Measurements from ENCODE around the gene UBTF. TPM values are rescaled to one million over a fixed set of nuclear protein-coding genes. Genes with fewer than 3 reads are reported as not detected.

UBTF gene
- total RNA-seq, 1 donor from 2014 or later: 59.2 TPM

DNA sequence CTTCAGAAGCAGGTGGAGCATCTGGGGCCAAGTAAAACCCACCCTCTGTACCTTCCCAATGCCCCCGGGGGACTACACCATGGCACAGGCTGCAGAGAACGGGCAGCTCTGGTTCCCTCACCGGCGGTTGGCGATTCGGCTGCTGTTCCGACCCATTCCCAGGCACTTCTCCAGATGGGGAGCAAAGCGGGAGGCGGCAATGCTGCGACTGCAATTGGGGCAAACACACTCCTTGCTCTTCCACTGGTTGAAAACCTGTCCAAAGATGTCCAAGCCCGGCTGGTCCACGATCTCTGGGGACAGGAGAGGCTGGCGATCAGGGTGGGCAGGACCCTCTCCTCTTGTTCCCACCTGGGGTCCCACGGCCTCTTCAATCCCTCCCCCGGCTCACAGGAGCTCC lies 22.4 kb downstream of the UBTF start:
- DNase-seq: no peak

DNA sequence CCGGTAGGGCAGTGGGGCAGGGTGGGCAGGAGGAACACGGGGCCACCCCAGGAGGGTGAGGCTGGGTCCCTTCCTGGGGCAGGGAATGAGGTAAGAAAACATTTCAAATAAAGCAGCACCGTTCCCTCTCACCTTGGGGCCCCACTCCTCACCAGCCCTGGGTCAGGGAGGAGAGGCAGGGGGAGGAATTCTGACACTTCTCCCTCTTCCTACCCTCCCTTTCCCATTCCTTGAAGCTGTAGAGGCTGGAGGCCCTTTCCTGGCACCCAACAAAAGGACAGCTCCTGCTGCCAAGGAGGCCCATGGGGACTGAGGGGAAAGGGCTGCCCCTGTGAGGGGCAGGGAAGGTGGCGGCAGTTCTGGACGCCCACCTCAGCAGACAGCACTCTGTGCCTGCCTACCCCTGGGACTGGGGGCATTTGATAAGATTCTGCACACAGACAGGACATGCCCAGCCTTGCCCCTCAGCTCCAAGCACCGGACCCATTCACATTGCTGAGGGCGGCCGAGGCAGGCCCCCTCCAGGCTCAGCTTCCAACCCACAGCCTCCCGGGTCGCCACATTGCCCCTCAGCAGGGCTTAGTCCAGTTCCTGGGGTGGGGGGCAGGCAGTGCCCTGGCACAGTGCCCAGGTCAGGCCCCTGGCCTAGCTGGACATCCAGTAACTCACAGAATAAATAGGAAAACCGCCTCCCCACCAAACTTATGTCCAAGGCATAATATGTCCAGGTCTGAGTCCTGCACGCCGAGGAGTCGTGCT lies 26.0 kb downstream of the UBTF start:
- no peak for DNase-seq

DNA sequence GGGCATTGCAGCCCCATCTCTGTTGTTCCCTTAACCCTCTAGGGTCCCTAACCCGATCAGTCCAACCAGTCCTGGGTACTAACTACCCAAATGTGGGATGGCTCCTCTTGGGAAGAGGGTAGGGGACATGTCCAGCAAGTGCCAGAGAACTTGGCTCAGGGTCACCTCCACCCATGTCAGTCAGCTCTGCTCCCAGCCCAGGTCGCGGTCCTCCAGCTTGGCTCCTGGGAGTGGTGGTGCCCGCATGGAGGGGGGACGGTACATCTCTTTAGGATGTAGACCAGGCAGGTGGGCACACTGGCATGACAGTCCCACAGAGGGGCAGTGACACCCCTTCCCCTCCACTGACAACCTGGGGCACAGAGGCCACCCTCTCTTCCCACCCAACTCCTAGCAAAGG lies 26.7 kb downstream of the UBTF start:
- DNase-seq: no peak

DNA sequence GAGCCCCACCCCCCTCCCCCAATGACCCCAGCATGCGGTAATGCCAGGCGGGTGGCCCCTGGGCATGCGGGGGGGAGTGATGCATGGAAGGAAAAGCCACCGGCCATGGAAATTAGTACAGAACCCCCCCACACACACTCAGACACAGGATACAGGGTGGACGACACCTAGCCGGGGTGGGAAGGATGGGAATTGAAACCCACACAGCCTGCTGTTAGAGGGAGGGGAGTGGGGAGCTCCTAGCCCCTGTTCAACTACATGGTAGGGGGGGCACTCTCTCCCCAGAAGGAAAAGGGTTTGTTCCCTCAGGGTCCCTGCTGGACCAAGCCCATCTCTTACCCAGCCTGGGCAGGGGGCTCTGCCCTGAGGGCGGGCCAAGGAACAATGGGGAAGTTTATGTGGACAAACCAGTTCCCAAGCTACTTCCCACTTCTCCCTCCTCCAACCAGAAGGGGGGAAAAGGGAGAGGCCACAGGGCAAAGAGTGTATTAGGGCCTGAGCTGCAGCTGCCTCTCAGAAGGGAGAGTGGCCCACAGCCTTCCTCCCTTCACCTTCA lies 27.5 kb downstream of the UBTF start:
- no peak for DNase-seq

DNA sequence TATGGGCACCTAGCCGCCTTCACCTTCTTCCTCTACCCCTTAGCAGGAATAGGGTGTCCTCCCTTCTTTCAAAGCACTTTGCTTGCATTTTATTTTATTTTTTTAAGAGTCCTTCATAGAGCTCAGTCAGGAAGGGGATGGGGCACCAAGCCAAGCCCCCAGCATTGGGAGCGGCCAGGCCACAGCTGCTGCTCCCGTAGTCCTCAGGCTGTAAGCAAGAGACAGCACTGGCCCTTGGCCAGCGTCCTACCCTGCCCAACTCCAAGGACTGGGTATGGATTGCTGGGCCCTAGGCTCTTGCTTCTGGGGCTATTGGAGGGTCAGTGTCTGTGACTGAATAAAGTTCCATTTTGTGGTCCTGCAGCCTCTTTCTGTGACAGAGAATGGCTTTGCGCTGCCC lies 28.1 kb downstream of the UBTF start:
- DNase-seq: no peak

DNA sequence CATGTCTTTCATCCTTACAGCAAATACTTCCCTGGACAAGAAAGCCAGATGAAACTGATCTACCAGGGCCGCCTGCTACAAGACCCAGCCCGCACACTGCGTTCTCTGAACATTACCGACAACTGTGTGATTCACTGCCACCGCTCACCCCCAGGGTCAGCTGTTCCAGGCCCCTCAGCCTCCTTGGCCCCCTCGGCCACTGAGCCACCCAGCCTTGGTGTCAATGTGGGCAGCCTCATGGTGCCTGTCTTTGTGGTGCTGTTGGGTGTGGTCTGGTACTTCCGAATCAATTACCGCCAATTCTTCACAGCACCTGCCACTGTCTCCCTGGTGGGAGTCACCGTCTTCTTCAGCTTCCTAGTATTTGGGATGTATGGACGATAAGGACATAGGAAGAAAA lies 29.0 kb downstream of the UBTF start:
- DNase-seq: no peak

DNA sequence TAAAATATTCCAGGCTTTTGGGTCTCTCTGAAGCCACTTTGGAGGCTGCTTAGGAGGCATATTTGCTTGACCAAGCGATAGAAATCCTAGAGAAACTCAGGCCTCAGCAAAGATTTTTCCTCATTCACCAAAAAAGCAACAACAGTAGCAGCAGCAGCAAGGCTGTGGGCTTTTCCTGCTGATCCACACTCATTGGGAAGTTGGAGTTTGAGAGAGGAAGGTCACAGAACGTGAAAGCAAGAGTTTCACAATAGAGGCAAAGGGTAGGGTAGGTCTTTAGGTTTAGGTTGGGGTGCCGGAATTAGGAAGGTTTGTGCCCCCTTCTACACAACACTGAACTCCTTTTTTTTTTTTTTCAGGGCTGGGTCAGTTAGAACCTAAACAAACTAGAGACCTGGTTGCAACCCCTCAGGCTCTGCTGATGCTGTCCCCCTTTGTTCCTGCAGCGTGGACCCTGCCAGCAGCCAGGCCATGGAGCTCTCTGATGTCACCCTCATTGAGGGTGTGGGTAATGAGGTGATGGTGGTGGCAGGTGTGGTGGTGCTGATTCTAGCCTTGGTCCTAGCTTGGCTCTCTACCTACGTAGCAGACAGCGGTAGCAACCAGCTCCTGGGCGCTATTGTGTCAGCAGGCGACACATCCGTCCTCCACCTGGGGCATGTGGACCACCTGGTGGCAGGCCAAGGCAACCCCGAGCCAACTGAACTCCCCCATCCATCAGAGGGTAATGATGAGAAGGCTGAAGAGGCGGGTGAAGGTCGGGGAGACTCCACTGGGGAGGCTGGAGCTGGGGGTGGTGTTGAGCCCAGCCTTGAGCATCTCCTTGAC lies 30.7 kb downstream of the UBTF start:
- no peak for DNase-seq

DNA sequence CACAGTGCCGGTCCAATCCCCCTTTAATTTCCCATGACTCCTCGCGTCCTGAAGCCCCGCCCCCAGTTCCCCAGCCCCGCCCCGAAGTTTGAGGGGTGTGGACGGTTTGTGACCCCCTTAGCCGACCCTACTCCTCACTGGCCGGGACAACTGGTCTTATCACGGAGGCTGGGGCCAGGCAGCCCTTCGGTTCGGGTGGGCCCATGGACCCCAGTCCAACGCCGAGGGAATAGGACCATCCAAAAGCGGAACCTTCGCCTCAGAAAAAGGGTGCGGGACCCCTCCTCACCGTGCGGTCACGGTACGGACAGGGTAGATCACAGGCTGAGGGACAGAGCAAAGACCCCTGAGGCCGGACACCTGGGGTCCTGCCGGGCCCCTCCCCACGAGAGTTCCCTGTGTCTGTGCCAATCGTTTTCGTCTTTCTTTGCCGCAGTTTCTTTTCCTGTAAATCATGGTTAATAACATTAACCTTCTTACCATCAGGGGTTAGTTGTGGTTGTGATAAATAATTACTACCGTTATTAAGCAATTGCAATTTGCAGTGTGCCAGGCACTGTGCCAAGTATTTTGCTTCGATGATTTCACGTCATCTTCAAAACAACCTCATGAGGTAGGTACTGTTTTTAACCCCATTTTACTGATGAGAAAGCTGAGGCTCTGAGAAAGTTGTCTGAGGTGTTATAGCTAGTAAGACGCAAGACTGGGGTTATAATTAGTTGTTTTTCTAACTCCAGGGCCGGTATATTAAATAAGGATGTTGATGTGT lies 32.2 kb downstream of the UBTF start:
- DNase-seq: peak; percentile 48

DNA sequence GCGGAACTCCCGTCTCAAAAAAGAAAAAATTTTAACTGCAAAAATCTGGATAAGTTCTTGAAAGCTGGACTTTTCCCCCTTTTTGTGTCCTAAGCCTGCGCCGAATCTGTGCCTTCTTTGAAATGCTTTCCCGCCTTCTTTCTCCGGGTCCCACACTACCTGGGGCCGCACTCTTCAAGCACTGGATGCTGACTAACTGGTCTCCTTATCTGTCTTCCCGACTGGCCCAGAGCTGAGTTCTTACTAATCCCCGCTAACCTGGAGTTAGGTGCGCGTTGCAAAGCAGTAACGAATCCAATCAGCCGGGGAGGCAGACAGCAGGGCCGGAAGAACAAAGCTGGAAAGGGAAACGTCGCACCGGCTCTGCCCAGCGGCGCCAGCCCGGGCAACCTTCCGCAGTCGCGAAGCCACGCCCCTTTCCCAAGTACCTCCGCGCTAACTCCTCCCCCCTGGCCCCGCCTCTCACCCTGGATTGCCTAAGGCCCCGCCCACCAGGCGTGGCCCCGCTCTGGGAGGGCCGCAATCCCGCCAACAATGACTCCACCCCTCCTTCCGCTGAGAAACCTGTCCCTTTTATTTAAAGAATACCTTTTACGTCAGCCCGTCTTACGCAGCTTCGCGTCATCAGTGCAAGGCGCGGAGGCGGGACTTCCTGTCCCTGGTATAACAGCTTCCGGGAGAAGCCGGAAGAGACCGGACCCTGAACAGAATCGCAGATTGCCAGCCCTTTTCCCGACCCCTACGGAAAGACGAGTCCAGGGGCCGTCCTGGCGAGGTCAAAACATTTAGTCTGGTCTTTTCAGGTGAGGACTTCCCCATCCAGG lies 33.0 kb downstream of the UBTF start, which contains the start of gene TMUB2:
Gene TMUB2 (plus strand): TSS at position 666 of the 824 bp plus-strand sequence. CDS start 737 bp downstream, outside the sequence.
- peak; percentile 100 for DNase-seq

DNA sequence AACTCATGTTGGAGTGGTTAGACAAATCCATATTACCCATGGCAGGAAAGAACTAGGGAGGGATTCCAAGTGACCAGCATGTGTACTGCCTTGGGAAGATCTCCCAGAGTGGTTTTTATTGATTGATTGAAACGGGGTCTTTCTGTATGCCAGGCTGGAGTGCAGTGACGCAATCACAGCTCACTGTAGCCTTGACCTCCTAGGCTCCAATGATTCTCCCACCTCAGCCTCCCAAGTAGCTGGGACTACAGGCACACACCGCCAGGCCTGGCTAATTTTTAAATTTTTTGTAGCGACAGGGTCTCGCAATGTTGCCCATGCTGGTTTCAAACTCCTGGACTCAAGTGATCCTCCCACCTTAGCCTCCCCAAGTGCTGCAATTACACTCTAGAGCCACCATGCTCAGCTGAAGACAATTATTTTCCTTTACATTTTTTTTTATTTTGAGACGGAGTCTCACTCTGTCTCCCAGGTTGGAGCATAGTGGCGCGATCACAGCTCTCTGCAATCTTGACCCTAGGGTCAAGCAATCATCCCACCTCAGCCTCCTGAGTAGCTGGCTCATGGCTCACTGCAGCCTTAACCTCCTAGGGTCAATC lies 35.2 kb downstream of the UBTF start:
- no peak for DNase-seq

DNA sequence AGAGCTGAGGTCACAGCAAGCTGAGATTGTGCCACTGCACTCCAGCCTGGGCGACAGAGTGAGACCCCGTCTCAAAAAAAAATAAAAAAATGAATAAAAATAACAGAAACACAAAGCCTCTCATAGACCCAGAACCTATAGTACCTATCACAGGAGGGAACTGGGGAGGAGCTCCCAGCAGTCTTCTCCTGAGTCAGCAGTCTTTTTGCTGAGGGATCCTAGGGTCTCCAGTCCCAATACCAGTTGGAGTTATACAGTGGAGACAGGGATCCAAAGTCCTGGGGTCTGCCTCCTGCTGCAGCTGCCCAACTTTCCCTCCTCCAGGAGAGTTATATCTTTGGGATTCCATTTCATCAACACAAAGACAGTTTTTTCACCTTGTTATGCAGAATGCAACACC lies 36.5 kb downstream of the UBTF start:
- DNase-seq: no peak

DNA sequence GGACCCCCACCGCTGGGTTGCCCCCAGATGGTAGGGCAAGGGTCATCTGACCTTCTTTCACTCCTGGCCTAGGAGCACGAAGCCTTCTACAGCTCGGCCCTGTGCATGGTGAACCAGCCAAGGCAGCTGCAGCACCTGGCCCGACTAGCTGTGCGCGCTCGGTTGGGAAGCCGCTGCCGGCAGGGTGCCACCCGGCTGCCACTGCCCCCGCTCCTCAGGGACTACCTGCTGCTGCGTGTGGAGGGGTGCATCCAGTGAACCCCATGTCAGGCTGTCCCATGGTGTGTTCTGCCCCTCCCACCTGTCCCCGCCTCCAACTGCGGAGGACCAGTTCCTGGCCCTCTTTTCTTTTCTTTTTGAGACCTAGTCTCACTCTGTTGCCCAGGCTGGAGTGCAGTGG lies 41.3 kb downstream of the UBTF start:
- no peak for DNase-seq

DNA sequence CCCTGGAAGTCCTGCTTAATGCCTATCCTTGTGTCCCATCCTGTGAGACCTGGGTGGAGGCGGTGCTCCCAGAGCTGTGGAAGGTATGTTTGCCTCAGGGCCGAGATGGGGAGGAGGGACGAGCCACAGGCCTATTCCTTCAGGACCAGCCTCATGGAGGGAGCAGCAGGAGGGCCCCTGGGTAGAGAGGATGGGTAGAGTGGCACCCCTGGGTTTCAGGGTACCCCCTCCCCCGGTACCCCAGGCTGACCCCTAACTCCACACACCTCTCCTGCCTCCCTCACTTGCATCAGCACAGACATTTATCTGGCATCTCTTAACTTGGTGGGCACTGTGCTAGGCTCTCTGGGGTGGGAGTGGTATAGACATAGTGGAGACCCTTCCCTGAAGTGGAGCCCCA lies 41.8 kb downstream of the UBTF start:
- DNase-seq: no peak

DNA sequence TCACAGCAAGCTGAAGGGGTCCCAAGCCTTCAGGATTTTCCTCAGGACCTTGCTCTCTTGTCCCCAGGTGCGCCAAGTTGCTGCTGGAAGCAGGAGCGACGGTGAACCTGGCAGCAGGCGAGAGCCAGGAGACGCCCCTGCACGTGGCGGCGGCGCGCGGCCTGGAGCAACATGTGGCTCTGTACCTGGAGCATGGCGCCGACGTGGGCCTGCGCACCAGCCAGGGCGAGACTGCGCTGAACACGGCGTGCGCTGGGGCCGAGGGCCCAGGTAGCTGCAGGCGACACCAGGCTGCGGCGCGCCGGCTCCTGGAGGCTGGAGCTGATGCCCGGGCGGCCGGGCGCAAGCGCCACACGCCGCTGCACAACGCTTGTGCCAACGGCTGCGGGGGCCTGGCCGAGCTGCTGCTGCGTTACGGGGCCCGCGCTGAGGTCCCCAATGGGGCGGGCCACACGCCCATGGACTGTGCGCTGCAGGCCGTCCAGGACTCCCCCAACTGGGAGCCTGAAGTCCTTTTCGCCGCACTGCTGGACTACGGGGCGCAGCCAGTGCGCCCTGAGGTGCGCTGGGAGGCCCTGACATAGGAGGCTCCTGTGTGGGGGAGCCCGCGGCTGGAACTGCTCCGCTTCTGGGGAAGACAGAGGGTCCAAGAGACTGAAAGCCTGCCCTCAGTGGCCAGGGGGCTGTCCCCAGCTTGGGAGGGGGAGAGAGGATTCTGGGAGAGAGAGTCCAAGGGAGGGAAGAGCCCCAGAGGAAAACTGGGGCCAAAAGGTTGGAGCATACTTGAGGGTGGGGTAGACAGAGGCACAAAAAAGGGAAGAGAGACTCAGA lies 42.6 kb downstream of the UBTF start:
- DNase-seq: no peak

DNA sequence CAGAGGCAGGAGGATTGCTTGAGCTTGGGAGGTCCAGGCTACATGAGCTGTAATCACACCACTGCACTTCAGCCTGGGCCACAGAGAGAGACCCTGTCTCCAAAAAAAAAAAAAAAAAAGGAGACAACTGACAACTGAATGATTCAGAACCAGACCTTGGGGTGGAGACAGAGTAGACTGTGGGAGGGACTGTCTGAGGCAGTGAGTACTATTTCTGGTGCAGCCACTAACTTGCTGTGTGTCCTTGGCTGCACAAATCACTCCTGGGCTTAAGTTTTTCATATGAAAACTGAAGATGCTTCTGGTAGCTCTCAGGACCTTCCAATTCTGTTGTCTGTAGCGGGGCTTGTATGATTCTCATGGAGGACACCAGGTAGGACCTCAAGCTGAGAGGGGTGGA lies 43.2 kb downstream of the UBTF start:
- no peak for DNase-seq

DNA sequence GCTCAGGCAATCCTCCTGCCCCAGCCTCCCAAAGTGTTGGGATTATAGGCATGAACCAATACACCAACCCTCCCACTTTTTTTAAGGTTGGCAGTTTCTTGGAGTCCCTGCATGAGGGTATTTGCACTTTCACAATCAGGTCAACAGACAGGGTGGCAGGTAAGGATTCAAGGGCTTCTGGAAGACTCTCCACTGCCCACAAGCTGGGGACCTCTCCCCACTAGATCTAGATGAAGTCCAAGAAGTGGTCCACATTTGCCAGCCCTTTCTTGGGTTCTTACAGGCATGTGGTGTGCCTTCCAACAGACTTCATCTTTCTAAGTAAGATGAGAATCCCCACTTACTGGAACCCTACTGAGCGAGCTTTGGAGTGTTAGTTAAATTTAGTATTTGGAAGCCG lies 45.0 kb downstream of the UBTF start:
- DNase-seq: no peak

DNA sequence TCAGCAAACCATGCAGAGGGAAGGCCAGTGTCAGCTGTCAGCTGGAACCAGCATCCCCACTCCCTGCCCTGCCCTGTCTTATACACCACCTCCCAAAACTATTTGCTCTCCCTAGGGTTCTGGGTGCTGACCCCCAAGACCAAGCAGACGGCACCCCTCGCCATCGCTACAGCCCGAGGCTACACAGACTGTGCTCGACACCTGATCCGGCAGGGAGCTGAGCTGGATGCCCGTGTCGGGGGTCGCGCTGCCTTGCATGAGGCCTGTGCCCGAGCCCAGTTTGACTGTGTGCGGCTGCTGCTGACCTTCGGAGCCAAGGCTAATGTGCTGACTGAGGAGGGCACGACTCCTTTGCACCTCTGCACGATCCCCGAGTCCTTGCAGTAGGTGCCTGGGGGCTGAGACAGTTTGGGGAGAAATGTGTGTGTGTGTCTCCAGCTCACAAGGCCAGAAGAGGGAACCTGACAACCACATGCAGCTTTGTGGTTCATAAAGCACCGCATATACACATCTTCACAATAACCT lies 47.5 kb downstream of the UBTF start:
- DNase-seq: no peak

DNA sequence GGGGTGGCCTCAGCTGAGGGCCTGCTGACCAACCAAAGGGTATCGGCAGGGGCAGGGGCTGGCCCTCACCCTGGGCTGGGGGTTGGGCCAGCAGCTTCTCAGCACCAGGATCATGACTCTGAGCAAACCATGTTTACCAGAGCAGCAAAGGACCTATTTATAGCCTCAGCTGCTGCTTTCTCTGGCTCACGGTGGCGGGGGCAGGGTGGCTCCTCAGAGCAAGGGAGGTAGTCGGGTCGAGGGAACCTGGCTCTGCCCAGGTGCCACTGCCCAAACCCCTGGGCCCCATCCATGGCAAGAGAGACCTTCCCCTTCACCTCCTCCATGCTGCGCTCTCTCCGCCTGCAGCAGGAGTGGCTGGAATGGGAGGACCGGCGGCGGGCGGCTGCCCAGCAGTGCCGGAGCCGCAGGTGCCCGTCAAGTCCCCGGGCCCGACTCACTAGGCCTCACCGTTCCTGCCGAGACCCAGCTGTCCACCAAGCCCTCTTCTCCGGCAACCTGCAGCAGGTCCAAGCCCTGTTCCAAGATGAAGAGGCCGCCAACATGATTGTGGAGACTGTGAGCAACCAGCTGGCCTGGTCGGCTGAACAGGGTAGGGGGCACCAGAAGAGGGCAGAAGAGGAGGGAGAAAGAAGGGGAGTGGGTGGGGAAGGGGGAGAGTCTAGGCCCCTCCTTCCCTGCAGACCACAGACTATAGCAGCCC lies 48.8 kb downstream of the UBTF start, which contains the start of gene ASB16:
Gene ASB16 (plus strand): TSS at position 206 of the 703 bp plus-strand sequence. CDS start 86 bp downstream, at position 292.
- no peak for DNase-seq

DNA sequence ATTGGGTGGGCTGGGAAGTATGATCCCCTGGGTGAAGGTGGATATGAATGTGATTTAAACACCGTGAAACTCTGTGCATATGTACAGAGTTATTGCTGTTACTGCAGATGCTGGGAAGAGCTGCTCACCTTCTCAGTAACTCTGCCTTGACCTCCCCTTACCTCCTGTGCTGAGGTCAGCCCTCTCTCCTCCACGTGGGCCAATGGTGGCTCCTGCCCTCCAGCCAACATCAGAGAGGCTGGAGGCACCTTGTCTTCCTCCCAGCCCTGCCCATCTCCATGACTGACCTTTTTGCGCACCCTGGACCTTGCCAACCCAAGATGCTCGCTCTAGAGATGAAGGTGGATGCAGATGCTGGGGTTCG lies 49.4 kb downstream of the UBTF start:
- DNase-seq: no peak
